Keratinocyte (primary cell): ENCODE measurements around the gene LRPPRC. TPM values are rescaled to one million over a fixed set of nuclear protein-coding genes. Genes with fewer than 3 reads are reported as not detected.
A peak's percentile ranks its signal among the peaks of the same experiment; 100 is the strongest.

Source experiments
- DNase-seq: peaks from one replicate; pipeline ENCODE4 v3.0.0-alpha.2; 2011; ENCODE audit warnings: low read depth, missing footprints, low spot score
- FAIRE-seq: peaks from 2 replicates; lab custom pipeline; 2011; peaks lifted over from hg19 to GRCh38; lab: Jason Lieb, UNC
- H2AFZ ChIP-seq: 2 replicates; pipeline ENCODE4 v1.6.0; 2012; ENCODE audit warnings: low read length, control low read depth, inconsistent platforms; ENCODE audit not compliant: control insufficient read depth
- H3K27ac ChIP-seq: 2 replicates; pipeline ENCODE4 v1.5.1; 2011; ENCODE audit warnings: low read length; ENCODE audit not compliant: control insufficient read depth, insufficient read depth
- H3K27me3 ChIP-seq: 3 replicates; pipeline ENCODE4 v1.6.0; 2011; ENCODE audit warnings: low read length; ENCODE audit not compliant: control insufficient read depth, insufficient read depth; ENCODE audit errors: extremely low read depth
- H3K36me3 ChIP-seq, 2 experiments: 2 replicates in 1 of 2; 3 replicates in 1 of 2; pipeline ENCODE4 v1.5.1; 2011; ENCODE audit warnings: low read length in 2 of 2, mild to moderate bottlenecking in 1 of 2; ENCODE audit not compliant: control insufficient read depth in 2 of 2, insufficient read depth in 2 of 2; ENCODE audit errors: extremely low read depth in 1 of 2
- H3K4me1 ChIP-seq: 3 replicates; pipeline ENCODE4 v1.5.1; 2011; ENCODE audit warnings: low read length; ENCODE audit not compliant: control insufficient read depth, insufficient read depth; ENCODE audit errors: extremely low read depth
- H3K4me2 ChIP-seq: 3 replicates; pipeline ENCODE4 v1.6.0; 2011; ENCODE audit warnings: low read depth, low read length; ENCODE audit not compliant: control insufficient read depth, insufficient read depth; ENCODE audit errors: extremely low read depth
- H3K4me3 ChIP-seq, 3 experiments: fragments of 200-600 bp in 1 of 3; sonication (generic) in 1 of 3; 2 replicates in 2 of 3; 3 replicates in 1 of 3; pipeline ENCODE4 v1.5.1; 2011 to 2016; ENCODE audit warnings: low read length in 3 of 3, mild to moderate bottlenecking in 3 of 3, control low read depth in 2 of 3, inconsistent platforms in 1 of 3, low read depth in 1 of 3, mixed read lengths in 1 of 3, mixed run types in 1 of 3, moderate library complexity in 1 of 3; ENCODE audit not compliant: control insufficient read depth in 2 of 3, insufficient read depth in 2 of 3; ENCODE audit errors: extremely low read depth in 1 of 3
- H3K79me2 ChIP-seq: 2 replicates; pipeline ENCODE4 v1.6.0; 2012; ENCODE audit warnings: low read length; ENCODE audit not compliant: control insufficient read depth, insufficient read depth
- H3K9ac ChIP-seq: 3 replicates; pipeline ENCODE4 v1.6.0; 2011; ENCODE audit warnings: low read length; ENCODE audit not compliant: control insufficient read depth, insufficient read depth; ENCODE audit errors: extremely low read depth
- H3K9me1 ChIP-seq: 3 replicates; pipeline ENCODE4 v1.6.0; 2011; ENCODE audit warnings: low read length; ENCODE audit not compliant: control insufficient read depth, insufficient read depth; ENCODE audit errors: extremely low read depth
- H3K9me3 ChIP-seq: 2 replicates; pipeline ENCODE4 v1.5.1; 2012; ENCODE audit warnings: low read depth, low read length; ENCODE audit not compliant: control insufficient read depth
- H4K20me1 ChIP-seq: 3 replicates; pipeline ENCODE4 v1.6.0; 2011; ENCODE audit warnings: low read length; ENCODE audit not compliant: control insufficient read depth, insufficient read depth; ENCODE audit errors: extremely low read depth
- CTCF ChIP-seq, 3 experiments: IDR thresholded peaks in 1 of 3; conservative IDR thresholded peaks in 1 of 3; optimal IDR thresholded peaks in 1 of 3; 2 replicates in 2 of 3; 3 replicates in 1 of 3; pipeline versions ENCODE3 to v1.5.1; 2011; ENCODE audit warnings: low read length in 3 of 3, mild to moderate bottlenecking in 3 of 3, moderate library complexity in 2 of 3, control low read depth in 1 of 3, inconsistent platforms in 1 of 3; ENCODE audit not compliant: insufficient read depth in 2 of 3; ENCODE audit errors: extremely low read depth in 1 of 3
- EZH2 ChIP-seq: IDR thresholded peaks from one replicate; pipeline ENCODE4 v1.6.1; 2012; ENCODE audit warnings: inconsistent platforms, mild to moderate bottlenecking, low read length, moderate library complexity
- dilution Hi-C: fragments of 300-500 bp; cut with MboI; formaldehyde crosslinking; loops from one replicate; pipeline ENCODE4 v1.7.0; 2020; ENCODE audit warnings: low sequenced_read_pairs; ENCODE audit not compliant: extremely low pct_ligation_motif_present
- polyA plus RNA-seq, 5 experiments: library from polyadenylated mRNA; depleted of rRNA in 3 of 5; stranded (reverse) in 3 of 5; stranded (forward) in 1 of 5; unstranded in 1 of 5; fragments of >200 nt; gene quantifications; 1 replicate in 1 of 5; 2 replicates in 3 of 5; 3 replicates in 1 of 5; pipeline versions ENCODE4 v1.2.1 to v1.2.3, GENCODE V29; 2011 to 2012; ENCODE audit warnings: missing spikeins in 2 of 5, low read depth in 1 of 5, low replicate concordance in 1 of 5

Gene LRPPRC
- polyA plus RNA-seq, 1 donor (not counting 4 experiments of a cell fraction or from before 2014, with no cell fraction given), result 115 TPM

- Histone ChIP-seq H3K9me3 (no peaks in the 10 kb centered on the region), H2AFZ (no peak overlapping the region), H3K27me3 (no peaks in the 10 kb centered on the region), H3K9me1 (no peaks in the 10 kb centered on the region), H3K9ac (no peak overlapping the region), H3K4me3 (no peak overlapping the region), H4K20me1 (peaks cover 2% of the 10 kb centered on the region), H3K4me1 (no peaks in the 10 kb centered on the region), H3K4me2 (no peak overlapping the region), H3K27ac (peak overlapping the region; percentile 58), H3K36me3 (peaks cover 0 to 15% of the 10 kb centered on the region in 2 experiments), H3K79me2 (peaks cover 85% of the 10 kb centered on the region)
- dilution Hi-C loops, result no loop called here
- TF ChIP-seq EZH2, result no peak
- TF ChIP-seq CTCF (optimal IDR thresholded peaks at IDR 0.05 in 1 of 3, IDR thresholded peaks at IDR 0.05 in 1 of 3, conservative IDR thresholded peaks at IDR 0.05 in 1 of 3; ENCODE audit: extremely low read depth in 1 of 3, insufficient read depth in 2 of 3, low read length in 3 of 3), result no peak
- FAIRE-seq (no peak), DNase-seq (no peak)
These were observed 10.4 kb downstream of the LRPPRC start for GRCh38 chr2:43985359-43985758.

GRCh38 chr2:43984533-43984932 lies 11.3 kb downstream of the LRPPRC start:
- H3K4me2 ChIP-seq, result no peak overlapping the region
- dilution Hi-C loops, result no loop called here
- DNase-seq (no peak), FAIRE-seq (no peak)
- H3K27ac ChIP-seq, result no peak overlapping the region
- H3K4me3 ChIP-seq, result no peak overlapping the region
- H3K36me3 ChIP-seq, result peaks cover 1 to 13% of the 10 kb centered on the region in 2 experiments
- no peaks in the 10 kb centered on the region for H3K4me1 ChIP-seq
- no peak overlapping the region for H3K9ac ChIP-seq
- TF ChIP-seq EZH2 (no peak), CTCF (optimal IDR thresholded peaks at IDR 0.05 in 1 of 3, IDR thresholded peaks at IDR 0.05 in 1 of 3, conservative IDR thresholded peaks at IDR 0.05 in 1 of 3; ENCODE audit: extremely low read depth in 1 of 3, insufficient read depth in 2 of 3, low read length in 3 of 3) (no peak)
- H3K9me1 ChIP-seq, result no peaks in the 10 kb centered on the region
- H4K20me1 ChIP-seq, result no peaks in the 10 kb centered on the region
- H3K9me3 ChIP-seq, result no peaks in the 10 kb centered on the region
- no peaks in the 10 kb centered on the region for H3K27me3 ChIP-seq
- H2AFZ ChIP-seq, result no peak overlapping the region
- H3K79me2 ChIP-seq, result peaks cover 77% of the 10 kb centered on the region
